Activated T-cell treated with anti-CD3 and anti-CD28 coated beads for 1 hour (primary cell): ENCODE results near the gene DMXL2.

Experiments used
- DNase-seq: peaks from one replicate; pipeline ENCODE4 v3.0.0-alpha.2; 2020; ENCODE audit warnings: low read depth

Gene DMXL2

GRCh38 chr15:51405693-51406523 lies 216.7 kb downstream of the DMXL2 start:
- no peak for DNase-seq

GRCh38 chr15:51403946-51404695 lies 218.4 kb downstream of the DMXL2 start:
- no peak for DNase-seq

GRCh38 chr15:51403072-51403878 lies 219.3 kb downstream of the DMXL2 start:
- no peak for DNase-seq

- no peak for DNase-seq
These were observed 220.6 kb downstream of the DMXL2 start for GRCh38 chr15:51401872-51402517.

- no peak for DNase-seq
These were observed 221.4 kb downstream of the DMXL2 start for GRCh38 chr15:51401051-51401780.

GRCh38 chr15:51398626-51399025 lies 223.9 kb downstream of the DMXL2 start:
- DNase-seq, result no peak
